Fibroblast of the conjunctiva (primary cell): ENCODE results near the gene CIB1.

Source experiments
- DNase-seq: peaks from one replicate; pipeline ENCODE4 v3.0.0-alpha.2; 2010; ENCODE audit warnings: low read depth

Gene CIB1

DNA sequence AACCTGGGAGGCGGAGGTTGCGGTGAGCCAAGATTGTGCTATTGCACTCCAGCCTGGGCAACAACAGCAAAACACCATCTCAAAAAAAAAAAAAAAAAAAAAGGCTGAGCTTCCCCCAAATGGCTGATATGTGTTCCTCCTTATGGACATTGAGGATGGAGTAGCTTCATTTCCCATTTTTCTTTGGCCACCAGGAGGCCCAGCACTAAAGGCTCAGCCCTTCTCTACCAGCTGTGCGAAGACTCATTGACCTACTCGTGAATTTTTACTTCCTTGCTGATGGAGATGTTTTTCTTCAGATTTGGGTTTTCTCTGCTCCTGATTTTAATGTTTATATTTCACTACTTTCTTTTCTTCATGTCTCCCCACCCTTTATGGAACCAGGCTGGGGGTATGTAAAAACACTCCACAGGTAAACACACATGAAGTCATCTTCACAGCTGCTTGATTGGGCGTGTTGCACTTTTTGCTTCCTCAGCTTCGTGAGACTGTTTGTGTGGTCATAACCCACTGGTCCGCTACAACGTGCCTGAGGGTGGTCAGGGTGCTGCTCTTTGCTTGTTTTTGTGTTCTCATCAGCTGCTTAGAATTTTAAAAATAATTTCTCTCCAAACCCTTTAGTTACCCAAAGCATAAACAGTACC is 19.1 kb downstream of the CIB1 start:
- no peak for DNase-seq

DNA sequence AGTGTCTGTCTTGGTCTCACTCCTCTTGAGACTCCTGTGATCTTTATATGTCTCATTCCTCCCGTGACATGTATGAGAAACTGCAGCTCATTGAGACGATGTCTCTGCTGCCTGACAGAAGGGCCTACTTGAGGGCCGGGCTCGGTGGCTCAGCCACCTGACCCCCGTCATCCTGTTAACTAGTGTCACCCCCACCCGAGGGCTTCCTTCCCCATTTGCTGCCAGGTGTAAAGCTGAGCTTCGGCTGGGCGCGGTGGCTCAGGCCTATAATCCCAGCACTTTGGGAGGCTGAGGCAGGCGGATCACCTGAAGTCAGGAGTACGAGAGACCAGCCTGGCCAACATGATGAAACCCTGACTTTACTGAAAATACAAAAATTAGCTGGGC is 19.9 kb downstream of the CIB1 start:
- DNase-seq: no peak

DNA sequence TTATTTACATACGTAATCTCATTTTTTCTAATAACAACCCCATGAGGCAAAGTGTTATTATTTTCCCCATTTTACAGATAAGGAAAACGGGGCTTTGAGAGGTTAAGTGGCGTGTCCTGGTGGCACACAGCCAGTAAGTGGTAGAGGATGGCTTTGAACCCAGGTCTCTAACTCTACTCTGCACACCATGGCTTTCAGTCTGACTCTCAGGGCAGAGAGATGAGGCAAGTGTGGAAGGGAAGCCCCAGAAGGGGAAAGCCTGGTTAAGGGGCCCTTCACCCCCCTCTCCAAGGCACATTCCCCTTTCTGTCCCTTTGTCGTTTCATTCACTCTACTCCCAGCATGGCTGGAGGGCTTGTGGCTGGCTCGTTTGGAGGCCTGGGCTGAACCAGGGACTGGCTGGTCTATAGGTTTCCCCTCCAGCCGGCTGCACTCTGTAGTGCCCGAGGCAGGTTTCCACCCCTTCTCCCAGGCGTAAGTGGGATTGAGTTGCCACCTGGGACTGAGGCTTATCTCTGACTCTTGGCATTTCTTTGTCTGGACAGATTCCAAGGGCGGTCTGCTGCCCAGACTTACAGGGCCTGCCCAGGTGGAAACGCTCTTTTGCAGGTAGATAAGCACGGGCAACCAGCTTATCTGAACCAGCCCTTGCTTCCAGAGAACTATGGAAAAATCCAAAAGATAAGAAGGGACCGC is 20.5 kb downstream of the CIB1 start:
- no peak for DNase-seq

DNA sequence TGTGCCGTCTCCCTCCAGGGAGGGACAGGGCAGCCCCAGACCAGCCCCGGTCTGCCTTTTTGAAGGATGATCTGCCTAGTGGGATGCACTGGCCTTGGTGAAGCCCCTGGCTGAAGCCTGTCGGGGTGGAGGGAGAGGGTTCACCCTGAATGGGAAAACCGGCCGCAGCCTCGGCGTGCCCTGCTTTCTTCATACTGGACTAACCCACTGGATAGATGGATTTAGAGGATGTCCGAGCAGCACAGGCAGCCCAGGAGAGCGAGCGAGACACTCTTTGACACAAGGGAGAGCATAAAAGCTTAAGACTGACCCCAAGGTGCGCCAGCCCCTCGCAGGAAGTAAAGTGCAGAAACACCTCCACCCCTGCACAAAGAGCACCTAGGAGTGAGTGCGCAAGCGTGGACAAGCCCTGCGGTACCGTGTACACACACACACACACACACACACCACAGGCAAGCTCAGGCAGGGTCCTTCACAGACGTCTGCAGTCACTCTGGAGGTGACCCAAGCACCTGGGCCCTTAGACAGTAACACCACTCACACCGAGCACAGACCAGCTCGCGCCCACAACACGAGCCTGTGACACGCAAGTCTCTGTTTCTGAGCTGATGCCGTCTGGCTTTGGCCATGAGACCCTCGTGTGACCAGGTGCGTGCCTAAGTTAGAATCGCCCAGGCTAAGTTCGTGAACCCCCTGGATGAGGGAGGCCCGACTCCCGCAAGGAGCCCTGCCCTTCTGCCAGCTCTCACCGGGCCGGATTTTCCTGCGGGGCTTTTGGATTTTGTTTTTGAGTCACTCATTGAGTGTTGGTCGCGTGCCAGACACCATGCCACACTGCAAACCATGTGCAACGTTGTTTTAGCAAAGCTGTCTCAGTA is 21.3 kb downstream of the CIB1 start:
- no peak for DNase-seq

DNA sequence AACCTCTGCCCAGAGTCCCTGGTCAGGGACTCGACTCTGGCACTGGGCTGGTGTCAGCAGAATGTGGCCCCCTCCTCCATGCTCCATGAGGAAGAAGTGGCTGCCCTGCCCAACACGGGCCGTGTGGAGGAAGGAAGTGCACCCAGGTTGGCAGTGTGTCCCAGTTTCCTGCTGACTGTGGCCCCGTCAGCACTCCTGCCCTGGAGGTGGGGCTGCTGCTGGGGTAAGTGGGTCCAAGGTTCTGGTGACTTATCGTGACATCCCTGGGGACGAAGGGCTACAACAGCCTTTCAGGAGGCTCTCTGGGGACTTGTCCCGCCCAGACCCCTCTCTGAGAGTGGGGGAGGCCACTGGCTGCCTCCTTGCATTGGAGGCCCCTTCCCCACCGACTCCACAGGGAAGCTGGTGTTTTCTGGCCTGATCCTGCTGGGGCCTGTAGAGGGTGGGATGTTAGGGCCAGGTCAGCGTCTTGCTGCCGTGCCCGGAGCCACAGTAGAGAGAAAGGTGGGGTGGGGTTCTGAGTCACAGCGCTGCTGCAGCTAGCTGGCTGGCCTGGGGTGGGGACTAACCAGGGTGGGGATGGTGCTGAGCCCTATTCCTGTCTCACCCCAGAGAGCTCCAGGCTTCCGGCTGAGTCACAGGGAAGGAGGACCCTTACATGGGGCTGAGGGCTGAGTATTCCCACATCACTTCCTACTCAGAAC is 22.1 kb downstream of the CIB1 start:
- DNase-seq: no peak

DNA sequence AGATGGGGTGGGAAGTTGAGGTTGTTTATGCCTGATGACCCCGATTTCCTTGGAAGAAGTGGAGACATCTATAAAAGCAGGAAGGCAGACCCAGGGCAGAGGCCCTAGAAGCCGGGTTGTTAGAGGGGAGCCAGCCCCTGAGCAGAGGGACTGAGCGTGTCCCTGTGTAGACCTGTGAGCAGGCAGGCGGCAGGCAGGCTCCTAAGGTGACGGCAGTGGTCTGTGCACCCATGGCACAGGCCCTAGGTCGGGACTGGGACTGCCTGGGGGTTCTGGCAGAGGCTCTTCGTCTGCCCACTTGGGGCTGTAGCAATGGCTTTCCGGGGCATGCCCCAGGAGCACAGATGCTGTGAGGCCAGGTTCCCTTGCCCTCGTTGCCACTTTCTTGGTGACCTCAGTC is 22.7 kb downstream of the CIB1 start:
- no peak for DNase-seq

DNA sequence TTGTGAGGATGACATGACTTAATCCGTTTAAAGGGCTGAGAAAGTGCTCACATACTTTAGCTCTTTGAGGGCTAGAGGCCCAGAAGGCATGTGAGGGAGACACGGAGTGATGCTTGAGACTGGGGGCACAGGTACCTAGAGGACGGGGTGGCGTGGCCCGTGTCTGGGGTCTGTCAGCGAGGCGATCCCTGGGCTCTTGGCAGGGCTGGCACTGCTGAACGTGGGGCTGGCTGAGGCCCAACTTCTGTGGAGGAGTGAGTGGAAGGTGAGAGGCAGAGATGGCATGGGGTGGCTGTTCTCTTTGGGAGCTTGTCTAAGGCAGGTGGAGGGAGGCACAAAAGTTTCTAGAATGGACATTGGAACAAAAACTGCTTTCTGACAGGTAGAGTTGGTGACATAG is 23.1 kb downstream of the CIB1 start:
- DNase-seq: no peak

DNA sequence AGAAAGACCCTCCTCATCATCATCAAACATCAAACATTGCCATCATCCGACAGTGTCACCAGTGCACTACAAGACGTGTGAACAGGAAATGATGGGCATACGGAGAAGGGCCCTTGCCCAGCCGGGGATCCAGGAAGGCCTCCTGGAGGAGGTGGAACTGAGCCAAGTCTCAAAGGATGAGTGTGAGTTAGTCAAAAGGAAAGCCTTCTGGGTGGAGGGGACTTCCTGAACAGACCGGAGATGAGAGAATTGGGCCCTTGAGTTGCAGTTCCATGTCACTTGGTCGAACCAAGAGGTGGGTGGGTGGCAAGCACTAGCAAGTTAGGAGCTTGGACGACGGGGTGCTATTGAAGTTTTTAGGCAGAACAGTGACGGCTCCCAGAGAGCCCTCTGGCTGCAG is 24.1 kb downstream of the CIB1 start:
- no peak for DNase-seq

DNA sequence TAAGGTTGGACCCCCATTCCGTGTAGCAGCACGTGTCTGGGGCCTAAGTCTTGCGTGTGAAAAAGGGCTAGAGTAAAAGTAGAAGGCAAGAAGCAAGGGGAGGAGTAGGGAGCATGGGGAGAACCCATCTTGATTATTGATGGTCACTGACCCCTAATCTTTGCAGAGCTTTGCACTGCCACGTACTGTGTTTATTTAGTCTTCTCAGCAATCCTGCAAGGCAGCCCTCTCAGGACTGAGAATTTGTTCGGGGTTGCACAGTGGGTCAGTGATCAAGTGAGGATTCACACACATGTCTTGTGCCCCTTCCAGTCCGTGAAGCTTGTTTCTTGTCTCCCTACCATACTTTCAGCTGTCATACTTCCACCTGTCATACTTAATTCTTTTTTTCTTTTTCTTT is 25.4 kb downstream of the CIB1 start:
- no peak for DNase-seq

DNA sequence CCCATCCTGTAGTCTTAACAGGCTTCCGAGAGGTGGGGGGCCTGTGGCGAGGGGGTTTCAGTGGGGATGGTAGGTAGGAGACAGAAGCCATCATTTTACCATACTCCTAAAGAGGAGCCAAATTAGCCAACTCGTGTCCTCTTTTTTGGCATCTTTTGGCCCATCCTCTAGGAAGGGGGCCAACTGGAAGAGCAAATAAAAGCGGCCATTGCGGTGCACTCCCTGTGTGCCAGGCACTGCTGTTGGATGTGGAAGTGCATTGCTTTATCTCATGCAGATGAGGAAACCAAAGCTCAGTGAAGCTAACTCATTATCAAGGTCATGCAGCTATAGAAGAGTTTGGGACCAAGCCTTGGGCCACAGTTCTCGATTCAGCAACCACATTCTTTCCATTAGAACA is 26.5 kb downstream of the CIB1 start:
- DNase-seq: no peak

DNA sequence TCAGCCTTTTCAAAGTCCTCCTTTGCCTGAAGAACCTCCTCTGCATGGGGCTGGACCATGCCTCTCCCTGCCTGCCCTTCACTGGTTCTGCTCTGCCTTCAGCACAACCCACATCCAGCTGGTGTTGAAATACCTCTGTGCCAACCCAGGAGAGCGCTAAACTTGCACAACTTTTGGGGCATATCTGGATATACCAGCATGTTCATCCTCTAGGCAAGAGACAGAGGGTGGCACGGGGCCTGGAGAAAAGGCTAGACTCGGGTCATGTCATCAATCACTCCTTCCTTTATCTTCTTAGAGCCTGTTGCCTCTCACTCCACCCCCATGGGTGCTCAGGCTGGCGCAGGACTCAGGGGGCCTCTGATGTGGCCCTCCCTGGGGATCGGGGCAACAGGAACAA is 27.9 kb downstream of the CIB1 start:
- DNase-seq: no peak

DNA sequence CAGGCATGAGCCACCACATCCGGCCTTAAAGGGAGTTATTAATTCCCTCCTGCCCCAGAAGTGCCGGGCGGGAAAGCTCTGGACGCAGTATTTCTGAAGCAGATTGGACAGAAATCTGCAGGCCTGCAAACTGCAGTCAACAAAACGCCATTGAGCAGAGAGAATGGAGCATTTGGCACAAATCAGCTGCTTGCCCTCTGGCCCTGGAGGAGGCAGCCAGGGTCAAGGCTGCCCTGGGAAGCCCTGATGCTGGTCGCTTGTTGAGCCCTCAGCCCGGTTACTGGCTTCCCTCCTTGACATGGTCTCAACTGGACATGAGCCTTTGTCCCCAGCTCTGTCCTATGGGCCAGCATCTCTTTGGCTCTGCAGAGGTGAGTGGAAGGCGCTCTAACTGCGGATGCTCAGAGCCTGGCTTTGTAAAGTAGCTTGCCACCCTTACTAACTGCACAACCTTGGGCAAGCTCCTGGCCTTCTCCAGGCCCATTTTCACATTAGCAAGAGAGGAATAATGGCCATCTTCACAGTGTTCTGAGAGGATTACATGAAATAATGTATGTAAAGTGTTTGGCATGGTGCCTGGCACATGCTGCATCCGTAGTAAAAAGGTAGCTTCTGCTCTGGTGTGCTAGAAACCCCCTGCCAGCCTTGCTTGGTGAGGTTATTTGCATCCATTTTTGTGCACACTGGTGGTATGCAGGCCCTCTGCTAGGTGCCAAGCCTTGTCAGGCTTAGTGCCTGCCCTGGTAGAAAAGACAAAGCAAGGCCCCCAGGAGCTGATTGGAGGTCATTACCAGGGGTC is 28.5 kb downstream of the CIB1 start:
- no peak for DNase-seq

DNA sequence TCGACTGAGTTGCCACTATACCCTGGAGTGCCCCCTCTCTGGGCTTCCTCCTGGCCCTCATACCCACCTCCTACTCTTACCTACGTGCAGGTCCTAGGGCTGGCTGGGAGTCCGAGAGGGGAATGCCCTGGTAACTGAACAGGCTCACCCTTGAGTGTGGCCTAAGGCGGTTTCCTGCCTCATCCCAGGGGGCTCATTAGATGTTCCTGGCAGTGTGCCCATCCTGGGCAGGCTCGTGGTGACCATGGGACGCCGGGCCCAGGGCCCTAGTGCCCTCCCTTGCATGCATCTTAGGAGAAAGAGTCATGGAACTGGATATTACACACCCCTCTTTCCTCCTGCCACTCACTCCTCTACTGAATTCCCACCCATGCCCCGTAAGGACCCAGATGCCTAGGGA is 29.8 kb downstream of the CIB1 start:
- DNase-seq: no peak

DNA sequence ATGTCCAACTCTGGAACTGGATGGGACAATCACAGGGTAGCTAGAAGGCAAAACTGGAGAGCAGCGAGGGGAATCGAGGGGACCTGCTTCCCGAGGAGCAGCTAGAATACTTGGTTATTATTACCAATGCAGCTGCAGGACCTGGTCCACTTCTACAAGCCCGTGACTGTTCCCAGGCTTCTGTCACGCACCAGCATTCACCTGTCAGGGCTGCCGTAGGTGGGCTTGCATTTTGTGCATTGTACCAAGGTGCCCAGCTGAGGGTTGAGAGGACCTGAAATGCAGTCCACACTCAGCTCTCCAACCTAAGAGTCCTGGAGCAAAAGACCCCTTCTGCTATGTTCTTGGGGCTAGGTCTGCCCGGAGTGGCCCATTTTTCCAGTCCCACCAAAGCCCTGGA is 30.3 kb downstream of the CIB1 start:
- no peak for DNase-seq

DNA sequence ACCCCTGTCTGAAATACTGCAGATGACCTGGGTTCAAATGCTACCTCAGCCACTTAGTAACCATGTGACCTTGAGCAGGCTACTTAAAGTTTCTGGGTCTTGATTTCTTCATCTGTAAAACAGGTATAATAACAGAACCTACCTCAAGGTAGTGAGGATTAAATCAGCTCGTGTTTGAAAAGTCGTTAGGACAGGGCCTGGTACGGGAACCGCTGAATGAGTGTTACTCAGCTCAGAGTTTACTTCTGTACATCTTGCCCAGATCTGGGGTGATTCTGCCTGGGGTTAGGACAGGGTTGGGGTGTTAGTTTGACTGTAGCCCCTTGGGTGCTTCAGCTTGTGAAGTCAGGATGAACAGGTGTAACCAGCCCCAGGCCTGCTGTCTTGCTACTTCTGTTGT is 30.8 kb downstream of the CIB1 start:
- DNase-seq: no peak

DNA sequence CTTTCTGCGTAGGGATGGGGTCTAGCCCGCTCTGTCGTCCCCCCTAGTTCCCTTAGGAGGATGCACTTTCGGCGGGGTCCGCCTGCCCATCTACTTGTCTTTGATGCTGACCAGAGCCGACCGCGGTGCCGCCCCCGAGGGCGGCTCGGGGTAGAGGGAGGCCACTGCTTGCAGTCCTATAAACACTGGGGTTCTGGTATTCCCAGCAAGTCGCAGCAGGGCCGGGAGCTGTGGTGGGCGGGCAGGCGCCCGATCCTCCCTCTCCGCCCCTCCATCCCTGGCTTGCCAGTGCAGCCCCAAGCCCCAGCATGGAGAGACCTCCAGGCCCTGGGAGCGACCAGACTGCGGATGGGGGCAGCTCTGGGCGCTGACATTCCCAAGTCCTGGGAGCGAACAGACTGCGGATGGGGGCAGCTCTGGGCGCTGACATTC is 31.8 kb downstream of the CIB1 start:
- no peak for DNase-seq

DNA sequence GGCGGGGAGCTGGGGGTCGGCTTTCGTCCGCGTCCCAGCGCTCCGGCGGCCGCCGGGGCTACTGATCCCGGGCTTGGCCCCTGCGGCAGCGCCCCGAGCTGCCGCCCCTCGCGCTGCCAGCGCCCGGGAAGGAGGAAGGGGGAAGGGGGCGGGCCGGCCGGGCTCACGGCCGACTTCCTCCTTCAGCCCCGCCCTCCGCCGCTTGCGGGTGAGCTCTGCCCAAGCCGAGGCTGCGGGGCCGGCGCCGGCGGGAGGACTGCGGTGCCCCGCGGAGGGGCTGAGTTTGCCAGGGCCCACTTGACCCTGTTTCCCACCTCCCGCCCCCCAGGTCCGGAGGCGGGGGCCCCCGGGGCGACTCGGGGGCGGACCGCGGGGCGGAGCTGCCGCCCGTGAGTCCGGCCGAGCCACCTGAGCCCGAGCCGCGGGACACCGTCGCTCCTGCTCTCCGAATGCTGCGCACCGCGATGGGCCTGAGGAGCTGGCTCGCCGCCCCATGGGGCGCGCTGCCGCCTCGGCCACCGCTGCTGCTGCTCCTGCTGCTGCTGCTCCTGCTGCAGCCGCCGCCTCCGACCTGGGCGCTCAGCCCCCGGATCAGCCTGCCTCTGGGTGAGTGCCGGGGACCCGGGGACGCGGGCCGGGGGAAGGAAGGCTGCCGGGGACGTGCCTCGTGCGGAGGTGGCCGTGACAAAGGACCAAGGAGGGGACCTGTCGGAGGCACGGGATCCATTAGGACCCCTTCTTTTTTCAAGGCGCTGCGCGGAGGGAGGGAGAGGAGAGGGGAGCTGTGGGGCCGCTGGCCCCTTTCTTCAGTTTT is 32.4 kb downstream of the CIB1 start, which contains the start of gene SEMA4B:
Gene SEMA4B (plus strand): TSS at position 201 of the 814 bp plus-strand sequence. CDS start 249 bp downstream, at position 450.
- no peak for DNase-seq

DNA sequence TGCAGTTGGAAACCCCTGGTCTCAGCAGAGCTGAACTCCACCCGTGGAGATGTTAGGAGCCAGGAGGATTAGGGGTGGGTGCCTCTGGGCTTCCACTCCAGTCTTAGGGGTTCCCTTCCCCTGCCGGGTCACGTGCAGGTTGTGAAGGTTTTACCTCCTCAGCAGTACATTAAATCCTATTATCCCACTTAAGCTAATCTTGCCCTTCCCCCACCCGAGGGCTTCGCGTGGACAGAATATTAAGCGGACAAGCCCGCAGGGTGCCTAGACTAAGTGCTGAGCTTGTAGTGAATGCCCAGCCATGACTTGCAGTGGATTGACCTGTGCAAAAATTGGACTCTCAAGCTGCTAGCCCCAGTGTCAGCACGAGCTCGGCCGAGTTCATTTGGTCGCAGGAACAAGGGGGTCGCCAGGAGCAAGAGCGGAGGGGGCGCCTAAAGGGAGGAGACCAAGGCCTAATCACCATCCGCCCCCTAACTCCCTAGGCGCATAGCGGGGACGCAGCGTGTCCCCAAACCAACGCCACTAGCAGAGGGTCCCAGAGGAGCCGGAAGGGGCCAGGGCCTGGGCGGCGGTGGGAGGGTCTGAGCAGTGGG is 33.1 kb downstream of the CIB1 start:
- no peak for DNase-seq

DNA sequence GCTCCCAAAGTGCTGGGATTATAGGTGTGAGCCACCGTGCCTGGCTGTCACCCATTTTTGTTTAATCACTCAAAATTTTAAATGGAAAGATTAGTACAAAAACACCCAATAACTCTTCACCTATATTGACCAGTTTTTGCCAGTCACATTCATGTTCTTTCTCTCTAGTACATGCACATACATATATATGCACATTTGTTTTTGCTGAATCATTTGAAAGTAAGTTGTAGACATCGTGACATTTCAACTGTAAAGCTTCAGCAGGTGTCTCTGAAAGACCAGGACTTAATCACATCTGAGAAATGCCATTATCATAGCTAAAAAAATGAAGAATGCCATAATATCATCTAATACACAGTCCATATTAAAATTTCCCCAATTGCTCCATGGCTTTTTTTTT is 39.1 kb downstream of the CIB1 start:
- no peak for DNase-seq
